NCI-H146 (cell line): ENCODE measurements around the gene MAPK4.

Experiments used
- DNase-seq: peaks from one replicate; lab custom pipeline; 2025; lab: John Stamatoyannopoulos, UW

MAPK4 gene

GRCh38 chr18:50654211-50654610 lies 94.3 kb downstream of the MAPK4 start:
- DNase-seq: no peak

GRCh38 chr18:50654658-50655550 lies 95.0 kb downstream of the MAPK4 start:
- DNase-seq: no peak

GRCh38 chr18:50656396-50656795 lies 96.5 kb downstream of the MAPK4 start:
- no peak for DNase-seq

- no peak for DNase-seq
Observed at GRCh38 chr18:50656841-50657470, 97.1 kb downstream of the MAPK4 start.

- no peak for DNase-seq
Observed at GRCh38 chr18:50658601-50659000, 98.7 kb downstream of the MAPK4 start.

GRCh38 chr18:50659091-50660003 lies 99.5 kb downstream of the MAPK4 start:
- DNase-seq: peak; percentile 20

GRCh38 chr18:50661013-50661412 lies 101.1 kb downstream of the MAPK4 start:
- no peak for DNase-seq

- DNase-seq: peak; percentile 76
Observed at GRCh38 chr18:50662177-50662576, 102.3 kb downstream of the MAPK4 start.

- peak; percentile 91 for DNase-seq
Observed at GRCh38 chr18:50662775-50663383, 103.0 kb downstream of the MAPK4 start.

GRCh38 chr18:50663626-50664441 lies 103.9 kb downstream of the MAPK4 start:
- no peak for DNase-seq

GRCh38 chr18:50665015-50665414 lies 105.1 kb downstream of the MAPK4 start:
- DNase-seq: no peak

GRCh38 chr18:50665519-50665918 lies 105.6 kb downstream of the MAPK4 start:
- no peak for DNase-seq

GRCh38 chr18:50666536-50666935 lies 106.6 kb downstream of the MAPK4 start:
- DNase-seq: no peak

- no peak for DNase-seq
Observed at GRCh38 chr18:50671376-50671775, 111.5 kb downstream of the MAPK4 start.

- no peak for DNase-seq
Observed at GRCh38 chr18:50674307-50674980, 114.6 kb downstream of the MAPK4 start.

- no peak for DNase-seq
Observed at GRCh38 chr18:50675043-50675442, 115.2 kb downstream of the MAPK4 start.

GRCh38 chr18:50678651-50679050 lies 118.8 kb downstream of the MAPK4 start:
- no peak for DNase-seq

GRCh38 chr18:50679056-50679455 lies 119.2 kb downstream of the MAPK4 start:
- peak; percentile 75 for DNase-seq

GRCh38 chr18:50679656-50680055 lies 119.8 kb downstream of the MAPK4 start:
- peak; percentile 60 for DNase-seq

- no peak for DNase-seq
Observed at GRCh38 chr18:50680966-50681365, 121.1 kb downstream of the MAPK4 start.
